IPS-20b (cell line): ENCODE results near the gene NME4.
"Not testable (repeated sequence)": the region's sequence is repeated elsewhere in the genome, so short reads cannot be mapped to it uniquely, and the experiment has no call there.

ENCODE experiments used
- H3K27ac ChIP-seq: one replicate; pipeline ENCODE4 v1.5.1; 2013; ENCODE audit warnings: low read length
- H3K27me3 ChIP-seq: 2 replicates; pipeline ENCODE4 v1.6.1; 2013; ENCODE audit warnings: mild to moderate bottlenecking, low read length, inconsistent platforms; ENCODE audit not compliant: insufficient read depth
- H3K36me3 ChIP-seq: 2 replicates; pipeline ENCODE4 v1.6.1; 2013; ENCODE audit warnings: low read depth, mild to moderate bottlenecking, inconsistent platforms, low read length, moderate library complexity; ENCODE audit not compliant: insufficient read depth
- H3K4me1 ChIP-seq: 2 replicates; pipeline ENCODE4 v1.6.1; 2013; ENCODE audit warnings: mild to moderate bottlenecking, control low read depth, inconsistent platforms, low read length, moderate library complexity; ENCODE audit not compliant: insufficient read depth
- H3K4me3 ChIP-seq: 2 replicates; pipeline ENCODE4 v1.5.1; 2013; ENCODE audit warnings: mild to moderate bottlenecking, low read length, inconsistent platforms
- H3K9ac ChIP-seq: 2 replicates; pipeline ENCODE4 v1.6.1; 2013; ENCODE audit warnings: low read depth, mild to moderate bottlenecking, inconsistent platforms, low read length, moderate library complexity
- H3K9me3 ChIP-seq: 2 replicates; pipeline ENCODE4 v1.6.1; 2013; ENCODE audit warnings: mild to moderate bottlenecking, low read depth, low read length, inconsistent platforms; ENCODE audit not compliant: insufficient read depth

NME4 gene

GRCh38 chr16:380762-381011 is 16.3 kb upstream of the NME4 start:
- H3K9me3 ChIP-seq = no peaks in the 10 kb centered on the region
- peak overlapping the region; percentile 80; the same call in 1 of the 2 replicates for H3K9ac ChIP-seq
- H3K4me1 ChIP-seq = peaks cover 22% of the 10 kb centered on the region; the same call in 1 of the 2 replicates
- H3K27me3 ChIP-seq = peaks cover 15% of the 10 kb centered on the region
- H3K4me3 ChIP-seq = peak overlapping the region; percentile 84
- peaks cover 15% of the 10 kb centered on the region for H3K36me3 ChIP-seq
- H3K27ac ChIP-seq = peak overlapping the region; percentile 47

GRCh38 chr16:381012-381788 is 15.8 kb upstream of the NME4 start:
- peaks cover 11% of the 10 kb centered on the region for H3K36me3 ChIP-seq
- peaks cover 15% of the 10 kb centered on the region for H3K27me3 ChIP-seq
- H3K4me3 ChIP-seq = peak overlapping the region; percentile 84
- peak overlapping the region; percentile 47 for H3K27ac ChIP-seq
- no peaks in the 10 kb centered on the region for H3K9me3 ChIP-seq
- H3K9ac ChIP-seq = peak overlapping the region; percentile 80; the same call in 1 of the 2 replicates
- H3K4me1 ChIP-seq = peaks cover 22% of the 10 kb centered on the region; the same call in 1 of the 2 replicates

GRCh38 chr16:381789-382717 is 14.9 kb upstream of the NME4 start, which contains the start of gene PGAP6:
TSS of gene PGAP6 (minus strand) at chr16:381978. CDS start at chr16:381821, 157 bp downstream.
- H3K9ac ChIP-seq = peak within 1 kb of the TSS; percentile 80; the same call in 1 of the 2 replicates
- peaks cover 3% of the 10 kb centered on the region; the same call in 1 of the 2 replicates for H3K36me3 ChIP-seq
- peaks cover 15% of the 10 kb centered on the region for H3K27me3 ChIP-seq
- H3K4me3 ChIP-seq = peak within 1 kb of the TSS; percentile 85
- peaks cover 22% of the 10 kb centered on the region; the same call in 1 of the 2 replicates for H3K4me1 ChIP-seq
- no peaks in the 10 kb centered on the region for H3K9me3 ChIP-seq
- peak within 1 kb of the TSS; percentile 47 for H3K27ac ChIP-seq

GRCh38 chr16:383326-384051 is 13.5 kb upstream of the NME4 start:
- Histone ChIP-seq H3K4me1 (peaks cover 24% of the 10 kb centered on the region), H3K27me3 (peaks cover 15% of the 10 kb centered on the region), H3K4me3 (peak overlapping the region; percentile 85), H3K27ac (peak overlapping the region; percentile 20), H3K36me3 (no peaks in the 10 kb centered on the region), H3K9ac (peak overlapping the region; percentile 73; the same call in 1 of the 2 replicates), H3K9me3 (no peaks in the 10 kb centered on the region)

GRCh38 chr16:386641-387156 is 10.3 kb upstream of the NME4 start:
- no peak overlapping the region for H3K9ac ChIP-seq
- H3K4me1 ChIP-seq = peaks cover 11% of the 10 kb centered on the region
- no peak overlapping the region for H3K4me3 ChIP-seq

GRCh38 chr16:387761-388666 is 9.0 kb upstream of the NME4 start:
- H3K36me3 ChIP-seq, H3K9ac ChIP-seq, H3K27ac ChIP-seq, H3K9me3 ChIP-seq, H3K27me3 ChIP-seq, H3K4me3 ChIP-seq: not testable (repeated sequence)
- H3K4me1 ChIP-seq = peaks cover 11% of the 10 kb centered on the region

More at GRCh38 chr16:386641-387156, 10.3 kb upstream of the NME4 start:
- H3K36me3 ChIP-seq = no peaks in the 10 kb centered on the region
- H3K27me3 ChIP-seq = peaks cover 15% of the 10 kb centered on the region
- no peaks in the 10 kb centered on the region for H3K9me3 ChIP-seq
- H3K27ac ChIP-seq = no peak overlapping the region

GRCh38 chr16:389352-389751 is 7.6 kb upstream of the NME4 start:
- Histone ChIP-seq H3K9ac (no peak overlapping the region), H3K27ac (no peak overlapping the region), H3K4me1 (peaks cover 2% of the 10 kb centered on the region), H3K9me3 (peaks cover 5% of the 10 kb centered on the region; the same call in 1 of the 2 replicates), H3K36me3 (no peaks in the 10 kb centered on the region), H3K27me3 (no peaks in the 10 kb centered on the region), H3K4me3 (no peak overlapping the region)

- H3K9ac ChIP-seq = no peak overlapping the region
- peaks cover 5% of the 10 kb centered on the region; the same call in 1 of the 2 replicates for H3K9me3 ChIP-seq
- H3K36me3 ChIP-seq = no peaks in the 10 kb centered on the region
- no peak overlapping the region for H3K27ac ChIP-seq
- peaks cover 8% of the 10 kb centered on the region for H3K4me1 ChIP-seq
- H3K27me3 ChIP-seq = no peaks in the 10 kb centered on the region
- H3K4me3 ChIP-seq = no peak overlapping the region
Observed at GRCh38 chr16:391885-392335, 5.1 kb upstream of the NME4 start.

GRCh38 chr16:392450-393030 is 4.5 kb upstream of the NME4 start:
- no peaks in the 10 kb centered on the region for H3K36me3 ChIP-seq
- H3K9me3 ChIP-seq = peaks cover 5% of the 10 kb centered on the region; the same call in 1 of the 2 replicates
- no peak overlapping the region for H3K4me3 ChIP-seq
- H3K27ac ChIP-seq = no peak overlapping the region
- peaks cover 8% of the 10 kb centered on the region for H3K4me1 ChIP-seq
- H3K27me3 ChIP-seq = no peaks in the 10 kb centered on the region
- no peak overlapping the region for H3K9ac ChIP-seq

GRCh38 chr16:396199-396598 is 800 bp upstream of the NME4 start:
- Histone ChIP-seq H3K4me1 (peaks cover 6% of the 10 kb centered on the region; the same call in 1 of the 2 replicates), H3K27ac (no peak overlapping the region), H3K4me3 (peak overlapping the region; percentile 74), H3K9me3 (peaks cover 5% of the 10 kb centered on the region; the same call in 1 of the 2 replicates), H3K27me3 (no peaks in the 10 kb centered on the region), H3K9ac (peak overlapping the region; percentile 75; the same call in 1 of the 2 replicates), H3K36me3 (peaks cover 28% of the 10 kb centered on the region)
